Left colon (tissue), 2 donors: ENCODE measurements around the gene VPS13A. TPM values are rescaled to one million over a fixed set of nuclear protein-coding genes. Genes with fewer than 3 reads are reported as not detected.
"Not testable (repeated sequence)": the region's sequence is repeated elsewhere in the genome, so short reads cannot be mapped to it uniquely, and the experiment has no call there.

ENCODE experiments used
- ATAC-seq: fragments of 200-7000 bp; cut with Tn5 transposase; one replicate; pipeline ENCODE4 v1.9.1; 2020; ENCODE audit warnings: mild to moderate bottlenecking, moderate library complexity
- DNase-seq, 2 donors: peaks; one replicate each; pipeline ENCODE4 v3.0.0-alpha.2; 2020
- intact Hi-C, 2 donors: fragments of 100-400 bp; cut with DNase I in 1 of 2; cut with micrococcal nuclease in 1 of 2; formaldehyde crosslinking; loops; one replicate each; pipeline versions ENCODE4 v1.11.2 to v1.14.0; 2022; cut with DNase I, micrococcal nuclease
- total RNA-seq, 2 donors: library from RNA; stranded (reverse); fragmentation: NEBNext Ultra II Directional; extraction: Animal tissue kit (Norgen Biotek cat#: 25700); gene quantifications; one replicate each; pipeline ENCODE4 v1.2.1, GENCODE V29; 2021
- donor health status: DM: no; HTN: no; CAD: no.
- donor health status: DM: yes; HTN: yes; CAD: no.

VPS13A gene
- total RNA-seq, 2 donors from 2014 or later = 54.1 to 58.4 TPM

DNA sequence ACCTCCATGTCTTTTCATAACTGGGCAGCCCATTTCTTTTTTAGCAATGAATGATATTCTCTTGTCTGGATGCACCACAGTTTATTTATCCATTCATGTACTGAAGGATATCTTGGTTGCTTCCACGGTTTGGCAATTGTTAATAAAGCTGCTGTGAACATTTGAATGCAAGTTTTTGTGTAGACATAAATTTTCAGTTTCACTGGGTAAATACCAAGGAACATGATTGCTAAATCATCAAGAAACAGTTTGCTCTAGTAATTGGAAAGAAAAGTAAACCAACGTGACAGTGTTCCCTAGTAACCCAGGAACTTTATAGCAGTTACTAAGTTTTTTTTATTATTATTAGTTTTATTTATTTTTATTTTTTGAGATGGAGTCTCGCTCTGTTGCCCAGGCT lies 100.4 kb downstream of the VPS13A start:
- no peak for DNase-seq
- intact Hi-C loops = no loop called here

GRCh38 chr9:77283991-77284390 lies 106.7 kb downstream of the VPS13A start:
- intact Hi-C loops = no loop called here
- DNase-seq (no peak), ATAC-seq (no peak)

More for the DNA sequence above, 100.4 kb downstream of the VPS13A start:
- ATAC-seq = no peak

DNA sequence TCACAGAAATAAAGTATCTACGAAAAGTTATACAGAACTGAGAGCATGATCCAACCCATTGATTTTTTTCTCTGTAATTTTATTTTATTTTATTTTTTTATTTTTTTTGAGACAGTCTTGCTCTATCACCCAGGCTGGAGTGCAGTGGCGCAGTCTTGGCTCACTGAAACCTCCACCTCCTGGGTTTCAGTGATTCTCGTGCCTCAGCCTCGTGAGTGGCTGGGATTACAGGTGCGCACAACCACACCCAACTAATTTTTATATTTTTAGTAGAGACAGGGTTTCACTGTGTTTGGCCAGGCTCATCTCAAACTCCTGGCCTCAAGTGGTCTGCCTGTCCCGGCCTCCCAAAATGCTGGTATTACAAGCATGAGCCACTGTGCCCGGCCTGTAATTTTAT lies 107.3 kb downstream of the VPS13A start:
- intact Hi-C loops = no loop called here
- ATAC-seq (no peak), DNase-seq (no peak)

DNA sequence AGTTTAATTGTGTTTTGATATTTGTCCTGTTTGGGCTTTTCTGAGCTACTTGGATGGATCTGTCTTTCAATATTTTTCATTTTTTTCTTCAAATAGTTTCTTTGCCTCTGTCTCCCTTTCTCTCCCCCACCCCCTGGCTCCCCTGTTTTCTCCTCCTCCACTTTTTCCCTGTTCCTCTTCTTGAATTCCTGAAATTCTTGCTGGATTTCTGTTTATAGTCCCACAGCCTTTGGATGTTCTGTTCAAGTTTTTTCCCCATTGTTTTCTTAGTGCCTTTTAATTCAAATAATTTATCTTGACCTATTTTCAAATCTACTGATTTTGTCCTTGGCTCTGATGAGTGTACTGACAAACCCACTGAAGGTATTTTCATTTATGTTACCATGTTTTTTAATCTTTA lies 113.0 kb downstream of the VPS13A start:
- intact Hi-C loops = no loop called here

GRCh38 chr9:77291714-77292113 lies 114.4 kb downstream of the VPS13A start:
- ATAC-seq (peak; percentile 70), DNase-seq (no peak)
- intact Hi-C loops = no loop called here

More for the DNA sequence above, 113.0 kb downstream of the VPS13A start:
- ATAC-seq (no peak), DNase-seq (no peak)

- ATAC-seq (no peak), DNase-seq (no peak)
- intact Hi-C loops = no loop called here
Measured at GRCh38 chr9:77293949-77294348, 116.6 kb downstream of the VPS13A start.

DNA sequence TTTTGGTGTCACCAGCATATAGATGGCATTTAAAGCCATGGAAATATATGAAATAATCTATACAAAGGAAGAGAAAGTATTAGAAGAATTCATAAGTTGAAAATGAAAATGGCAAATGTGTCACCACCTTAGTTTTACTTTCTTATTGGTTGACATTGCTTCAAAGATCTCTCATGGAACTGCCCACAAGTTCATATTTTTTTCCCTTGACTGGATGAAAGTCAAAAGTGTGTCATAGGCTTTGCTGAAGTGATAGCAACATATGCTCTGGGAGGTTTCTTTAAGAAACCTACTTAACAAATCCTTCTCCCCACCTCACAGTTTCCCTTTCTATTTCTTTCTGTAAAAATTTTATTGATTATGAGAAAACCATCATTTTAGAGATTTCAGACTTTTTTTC lies 127.2 kb downstream of the VPS13A start:
- ATAC-seq (no peak), DNase-seq (no peak)
- intact Hi-C loops = no loop called here

GRCh38 chr9:77305622-77306400 lies 128.5 kb downstream of the VPS13A start:
- DNase-seq = no peak
- intact Hi-C loops = no loop called here
- no peak for ATAC-seq

DNA sequence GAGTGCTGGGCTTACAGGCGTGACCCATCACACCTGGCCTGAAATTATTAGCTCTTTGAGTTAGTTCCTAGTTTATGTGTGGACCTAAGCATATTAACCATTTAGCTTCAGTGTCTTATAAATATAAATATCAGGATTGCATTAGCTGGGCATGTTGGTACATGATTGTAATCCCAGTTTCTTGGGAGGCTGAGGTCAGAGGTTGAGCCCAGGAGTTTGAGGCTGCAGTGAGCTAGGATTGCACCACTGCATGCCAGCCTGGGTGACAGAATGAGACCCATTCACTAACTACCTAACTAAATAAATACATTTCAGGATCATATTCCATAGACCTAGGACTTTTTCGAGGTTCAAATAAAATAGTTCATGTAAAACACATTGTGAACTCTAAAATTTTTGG lies 129.8 kb downstream of the VPS13A start:
- intact Hi-C loops = no loop called here
- no peak for ATAC-seq
- no peak for DNase-seq

- intact Hi-C loops = no loop called here
- ATAC-seq = no peak
- DNase-seq = no peak
Measured at GRCh38 chr9:77316058-77316457, 138.7 kb downstream of the VPS13A start.

DNA sequence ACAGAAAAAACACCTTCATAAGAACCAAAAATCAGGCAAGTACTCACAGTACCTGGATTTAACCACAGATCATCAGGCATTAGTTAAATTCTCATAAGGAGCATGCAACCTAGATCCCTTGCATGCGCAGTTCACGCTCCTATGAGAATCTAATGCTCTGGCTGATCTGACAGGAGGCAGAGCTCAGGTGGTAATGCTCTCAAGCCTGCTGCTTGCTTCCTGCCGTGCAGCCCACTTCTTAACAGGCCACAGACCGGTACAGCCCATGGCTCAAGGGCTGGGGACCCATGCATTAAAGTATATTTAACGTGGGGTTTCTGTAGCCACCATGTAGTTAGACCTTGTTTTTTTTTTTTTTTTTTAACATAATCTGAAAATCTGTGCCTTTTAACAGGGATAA lies 147.7 kb downstream of the VPS13A start:
- DNase-seq = no peak
- no peak for ATAC-seq
- intact Hi-C loops = no loop called here

GRCh38 chr9:77328102-77328501 lies 150.8 kb downstream of the VPS13A start:
- no peak for ATAC-seq
- intact Hi-C loops = no loop called here
- no peak for DNase-seq

GRCh38 chr9:77370064-77370463 lies 192.7 kb downstream of the VPS13A start:
- ATAC-seq (no peak), DNase-seq (no peak)
- intact Hi-C loops = no loop called here

DNA sequence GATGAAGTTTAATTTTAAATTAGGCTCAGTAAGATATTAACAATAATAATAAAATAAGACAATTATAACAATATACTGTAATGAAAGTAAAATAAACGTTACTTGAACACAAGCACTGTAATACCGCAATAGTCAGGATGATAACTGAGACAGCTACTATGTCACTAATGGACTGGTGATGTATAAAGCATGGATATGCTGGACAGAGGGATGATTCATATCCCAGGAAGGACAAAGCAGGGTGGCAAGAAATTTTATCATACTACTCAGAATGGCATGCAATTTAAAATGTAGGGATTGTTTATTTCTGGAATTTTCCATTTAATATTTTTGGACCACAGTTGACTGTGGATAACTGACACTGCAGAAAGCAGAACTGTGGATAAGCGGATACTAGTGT lies 196.9 kb downstream of the VPS13A start:
- ATAC-seq (no peak), DNase-seq (no peak)
- intact Hi-C loops = no loop called here

DNA sequence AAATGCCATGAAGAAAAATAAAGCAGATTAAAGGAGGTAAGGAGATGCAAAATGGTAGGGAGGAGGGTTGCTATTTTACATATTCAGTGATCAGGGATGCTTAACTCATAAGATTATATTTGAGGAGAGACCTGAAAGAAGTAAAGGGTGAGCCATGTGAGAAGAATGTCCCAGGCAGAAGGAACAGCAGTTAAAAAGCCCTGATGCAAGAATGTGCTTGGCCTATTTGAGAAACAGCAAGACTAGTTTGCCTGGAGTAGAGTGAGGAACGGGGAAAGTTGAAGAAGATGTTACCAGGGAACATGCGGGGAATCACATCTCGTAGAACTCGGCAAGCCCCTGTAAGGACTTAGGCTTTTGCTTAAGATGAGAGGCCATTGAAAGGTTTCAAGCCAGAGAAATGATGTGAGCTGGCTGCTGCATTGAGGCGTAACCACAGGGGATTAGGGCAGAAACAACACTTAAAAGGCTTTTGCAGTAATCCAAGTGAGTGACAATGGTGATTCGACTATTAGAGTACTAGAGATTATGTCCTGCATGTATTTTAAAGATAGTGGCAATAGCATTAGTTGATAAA lies 198.7 kb downstream of the VPS13A start:
- intact Hi-C loops = no loop called here
- ATAC-seq (no peak), DNase-seq (no peak)

- DNase-seq = no peak
- intact Hi-C loops = no loop called here
- no peak for ATAC-seq
Measured at GRCh38 chr9:77384406-77384805, 207.1 kb downstream of the VPS13A start.

DNA sequence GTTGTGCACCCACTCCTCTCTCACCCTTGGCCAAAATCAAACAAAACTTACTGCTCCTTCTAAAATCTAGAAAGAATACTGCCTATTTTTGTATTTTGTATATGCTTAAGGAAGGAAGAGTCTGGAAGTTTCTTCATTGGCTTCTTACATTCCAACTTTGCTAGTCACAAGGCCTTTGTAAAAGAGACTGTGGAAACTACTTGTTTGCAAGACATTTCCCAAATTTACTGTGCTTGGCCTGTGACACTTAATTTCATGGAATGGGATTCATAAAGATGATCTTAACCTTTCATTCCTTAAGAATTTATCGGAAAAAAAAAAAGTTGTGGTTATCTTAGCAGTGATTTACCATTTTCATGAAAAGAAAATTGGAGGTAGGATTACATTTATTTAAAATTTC lies 208.9 kb downstream of the VPS13A start:
- ATAC-seq = no peak
- intact Hi-C loops = no loop called here
- no peak for DNase-seq

DNA sequence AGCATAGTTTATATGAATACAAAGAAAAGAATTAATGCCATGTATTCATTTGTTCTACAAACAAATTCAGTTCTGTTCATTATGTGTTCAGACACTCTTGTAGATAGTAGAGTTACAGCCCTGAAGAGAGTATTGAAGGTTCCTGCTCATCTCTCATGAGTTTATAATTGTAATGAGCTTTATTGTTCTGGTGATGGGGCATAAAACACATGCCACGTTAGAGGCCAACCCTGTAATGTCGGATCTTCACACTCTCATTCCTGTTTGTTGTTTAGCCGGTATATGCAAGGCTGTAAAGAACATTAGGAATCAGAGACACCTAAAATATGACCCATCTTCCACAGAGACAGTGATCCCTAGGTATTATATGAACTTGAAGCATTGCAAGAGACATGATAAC lies 214.5 kb downstream of the VPS13A start:
- ATAC-seq = peak; percentile 61
- intact Hi-C loops = no loop called here
- DNase-seq = no peak

- no peak for DNase-seq
- intact Hi-C loops = no loop called here
- ATAC-seq = peak; percentile 86
Measured at GRCh38 chr9:77392328-77392727, 215.0 kb downstream of the VPS13A start.

GRCh38 chr9:77398581-77398980 lies 221.2 kb downstream of the VPS13A start:
- intact Hi-C loops, DNase-seq: not testable (repeated sequence)

DNA sequence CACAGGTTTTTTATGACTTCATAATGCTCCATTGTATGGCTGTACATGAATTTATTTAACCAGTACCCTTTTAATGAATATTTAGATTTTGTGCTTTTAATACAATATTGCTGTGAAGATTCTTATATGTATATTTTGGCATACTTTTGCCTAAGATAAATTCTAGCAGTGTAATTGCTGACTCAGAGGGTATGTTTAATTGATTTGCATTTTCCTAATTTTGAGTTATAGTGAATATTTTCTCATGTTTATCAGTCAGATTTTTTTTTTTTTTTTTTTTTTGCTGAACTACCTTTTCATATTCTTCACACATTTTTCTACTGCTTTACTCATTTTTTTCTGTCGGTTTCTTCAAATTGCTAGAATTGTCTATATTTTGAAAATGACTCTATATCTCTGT lies 222.6 kb downstream of the VPS13A start:
- intact Hi-C loops = no loop called here
- no peak for DNase-seq
- ATAC-seq = no peak

More at GRCh38 chr9:77398581-77398980, 221.2 kb downstream of the VPS13A start:
- ATAC-seq = not testable (repeated sequence)
